CD14-positive monocyte (primary cell): ENCODE results near the gene M6PR. TPM values are rescaled to one million over a fixed set of nuclear protein-coding genes. Genes with fewer than 3 reads are reported as not detected.

Source experiments
- DNase-seq, 3 donors: peaks; one replicate each; pipeline ENCODE4 v3.0.0-alpha.2; 2011 to 2022
- H2AFZ ChIP-seq: 2 replicates; pipeline ENCODE4 v1.6.0; 2012; ENCODE audit warnings: mild to moderate bottlenecking, low read depth, low read length, inconsistent platforms; ENCODE audit not compliant: insufficient read depth, poor library complexity, severe bottlenecking
- H3K27ac ChIP-seq, 2 donors: 1 replicate in 1 of 2; 2 replicates in 1 of 2; pipeline ENCODE4 v1.5.1; 2012 to 2013; ENCODE audit warnings: low read length in 2 of 2, control low read depth in 1 of 2, inconsistent platforms in 1 of 2, low read depth in 1 of 2, mild to moderate bottlenecking in 1 of 2
- H3K27me3 ChIP-seq, 2 donors: one replicate each; pipeline versions ENCODE4 v1.6.0 to v1.6.1; 2011 to 2013; ENCODE audit warnings: low read length in 2 of 2; ENCODE audit not compliant: control insufficient read depth in 2 of 2, insufficient read depth in 2 of 2
- H3K36me3 ChIP-seq, 2 donors: replicated peaks in 1 of 2; 1 replicate in 1 of 2; 2 replicates in 1 of 2; pipeline versions ENCODE4 v1.5.1 to v1.6.1; 2012 to 2013; ENCODE audit warnings: low read length in 2 of 2, control low read depth in 1 of 2, inconsistent platforms in 1 of 2, mild to moderate bottlenecking in 1 of 2; ENCODE audit not compliant: insufficient read depth in 2 of 2, control insufficient read depth in 1 of 2
- H3K4me1 ChIP-seq, 2 donors: 1 replicate in 1 of 2; 2 replicates in 1 of 2; pipeline versions ENCODE4 v1.5.1 to v1.6.1; 2012 to 2013; ENCODE audit warnings: low read length in 2 of 2, control low read depth in 1 of 2, inconsistent platforms in 1 of 2, mild to moderate bottlenecking in 1 of 2, moderate library complexity in 1 of 2; ENCODE audit not compliant: insufficient read depth in 2 of 2, control insufficient read depth in 1 of 2
- H3K4me2 ChIP-seq: replicated peaks from 2 replicates; pipeline ENCODE3; 2012; ENCODE audit warnings: low read length, moderate library complexity, mild to moderate bottlenecking; ENCODE audit not compliant: poor library complexity, severe bottlenecking; ENCODE audit errors: extremely low read depth
- H3K4me3 ChIP-seq, 3 experiments: fragments of 200-600 bp in 1 of 3; sonication (generic) in 1 of 3; replicated peaks in 1 of 3; 1 replicate in 2 of 3; 2 replicates in 1 of 3; pipeline ENCODE4 v1.5.1; 2011 to 2013; ENCODE audit warnings: low read length in 3 of 3, mild to moderate bottlenecking in 3 of 3, control low read depth in 2 of 3, low read depth in 2 of 3, inconsistent platforms in 1 of 3, moderate library complexity in 1 of 3
- H3K79me2 ChIP-seq: 2 replicates; pipeline ENCODE4 v1.6.0; 2012; ENCODE audit warnings: mild to moderate bottlenecking, control low read depth, inconsistent platforms, low read length, moderate library complexity; ENCODE audit not compliant: insufficient read depth
- H3K9ac ChIP-seq: 2 replicates; pipeline ENCODE4 v1.6.0; 2017; ENCODE audit warnings: low read length, mild to moderate bottlenecking; ENCODE audit not compliant: insufficient read depth, poor library complexity, severe bottlenecking
- H3K9me3 ChIP-seq, 2 donors: replicated peaks in 1 of 2; 1 replicate in 1 of 2; 2 replicates in 1 of 2; pipeline versions ENCODE4 v1.5.1 to v1.6.1; 2012 to 2013; ENCODE audit warnings: low read length in 2 of 2, control low read depth in 1 of 2; ENCODE audit not compliant: control insufficient read depth in 1 of 2, insufficient read depth in 1 of 2
- H4K20me1 ChIP-seq: 2 replicates; pipeline ENCODE4 v1.6.0; 2012; ENCODE audit warnings: mild to moderate bottlenecking, low read length, control low read depth, moderate library complexity; ENCODE audit not compliant: insufficient read depth
- H3K27ac Mint-ChIP-seq, 7 donors: one replicate each; pipeline ENCODE4 v1.8.0; 2020; ENCODE audit warnings: mild to moderate bottlenecking in 7 of 7, mixed read lengths in 7 of 7, moderate library complexity in 6 of 7, inconsistent platforms in 2 of 7
- H3K27me3 Mint-ChIP-seq, 3 donors: one replicate each; pipeline ENCODE4 v1.8.0; 2021 to 2022; ENCODE audit warnings: low read depth in 3 of 3, mild to moderate bottlenecking in 3 of 3, mixed read lengths in 3 of 3, moderate library complexity in 3 of 3, inconsistent platforms in 1 of 3
- H3K36me3 Mint-ChIP-seq, 2 donors: one replicate each; pipeline ENCODE4 v1.8.0; 2020; ENCODE audit warnings: mixed read lengths in 2 of 2, inconsistent platforms in 1 of 2, mild to moderate bottlenecking in 1 of 2
- H3K4me1 Mint-ChIP-seq: one replicate; pipeline ENCODE4 v1.8.0; 2020; ENCODE audit warnings: mild to moderate bottlenecking, mixed read lengths
- H3K4me3 Mint-ChIP-seq, 2 donors: one replicate each; pipeline ENCODE4 v1.8.0; 2020; ENCODE audit warnings: mild to moderate bottlenecking in 2 of 2, mixed read lengths in 2 of 2, moderate library complexity in 1 of 2
- H3K9me3 Mint-ChIP-seq, 7 donors: one replicate each; pipeline ENCODE4 v1.8.0; 2020 to 2022; ENCODE audit warnings: mixed read lengths in 7 of 7, mild to moderate bottlenecking in 6 of 7, moderate library complexity in 6 of 7, inconsistent platforms in 2 of 7
- CTCF ChIP-seq: fragments of 200-600 bp; IDR thresholded peaks from one replicate; pipeline ENCODE4 v1.8.0; 2022; ENCODE audit warnings: antibody characterized with exemption, mild to moderate bottlenecking
- WGBS: methylation state at CpG from one replicate; pipeline ENCODE4 v1.1.5; 2013; ENCODE audit warnings: missing lambda C conversion rate; ENCODE audit not compliant: insufficient coverage; 5-methylcytosine and 5-hydroxymethylcytosine counted together
- intact Hi-C, 2 donors: fragments of 100-400 bp; cut with micrococcal nuclease; formaldehyde crosslinking; loops; one replicate each; pipeline versions ENCODE4 v1.15.0 to v1.15.1; 2023
- polyA plus RNA-seq, 3 donors: library from polyadenylated mRNA; depleted of rRNA in 1 of 3; unstranded in 2 of 3; stranded (reverse) in 1 of 3; fragments of 300-500 nt in 2 of 3; fragments of >200 nt in 1 of 3; fragmentation: Illumina TruSeq in 2 of 3; gene quantifications; 1 replicate in 2 of 3; 2 replicates in 1 of 3; pipeline ENCODE4 v1.2.3, GENCODE V29; 2012 to 2021

The M6PR gene
- polyA plus RNA-seq, 3 donors, result 158 to 285 (median 268) TPM

DNA sequence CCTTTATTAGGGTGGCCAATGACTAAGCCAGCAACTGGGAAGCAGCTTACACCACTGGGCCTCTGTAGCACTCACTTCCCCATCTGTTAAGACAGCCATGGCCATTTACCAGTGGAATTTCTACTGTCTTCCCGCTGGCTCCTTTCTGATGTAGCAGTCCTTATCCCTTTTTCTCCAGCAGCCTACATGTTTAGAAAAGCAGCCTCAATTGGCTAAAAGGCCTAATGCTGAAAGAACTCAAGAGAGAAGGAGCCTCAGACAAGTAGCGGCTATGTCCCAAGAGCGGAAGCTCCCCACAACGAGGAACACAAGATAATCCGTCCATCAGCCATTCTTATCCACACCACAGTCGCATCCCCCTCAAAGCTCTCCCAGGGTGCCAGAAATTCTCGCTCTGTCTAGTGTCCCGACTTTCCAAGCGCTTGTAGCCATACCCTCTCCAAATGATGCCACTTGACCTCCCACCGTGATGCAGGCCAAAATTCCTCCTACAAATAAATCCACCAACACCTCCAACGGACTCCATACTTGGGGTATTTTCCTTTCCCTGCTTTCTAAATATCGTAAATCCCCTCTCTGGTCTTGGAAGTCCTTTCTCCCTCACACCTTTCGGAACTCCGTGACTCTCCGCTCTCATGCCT lies 624 bp downstream of the M6PR start:
- peaks cover 0 to 4% of the 10 kb centered on the region in 2 donors for H3K9me3 ChIP-seq
- H3K4me1 ChIP-seq, result peaks cover 25 to 41% of the 10 kb centered on the region in 2 donors
- no peak for TF ChIP-seq CTCF
- H3K4me3 ChIP-seq, result peak overlapping the region; percentile 82 to 97 (median 93)
- peaks cover 47% of the 10 kb centered on the region for H4K20me1 ChIP-seq
- Mint-ChIP-seq H3K4me1 (peaks cover 40% of the 10 kb centered on the region), H3K27me3 (peaks cover 0 to 4% (median 0%) of the 10 kb centered on the region in 3 donors), H3K9me3 (peaks cover 0 to 11% (median 6%) of the 10 kb centered on the region in 7 donors), H3K27ac (peak overlapping the region; percentile 95 to 100 (median 99)), H3K4me3 (peak overlapping the region; percentile 98), H3K36me3 (peaks cover 30 to 41% of the 10 kb centered on the region in 2 donors)
- H3K27me3 ChIP-seq, result no peaks in the 10 kb centered on the region
- DNase-seq, result peak; percentile 68 to 87 (median 82)
- 0% methylated on average over 15 of the region's 15 CpGs for WGBS
- peaks cover 59% of the 10 kb centered on the region for H3K79me2 ChIP-seq
- intact Hi-C loops, result no loop called here
- H3K4me2 ChIP-seq, result peak overlapping the region; percentile 87
- H3K27ac ChIP-seq, result peak overlapping the region; percentile 98 to 99
- peak overlapping the region; percentile 82 for H2AFZ ChIP-seq
- peaks cover 23 to 37% of the 10 kb centered on the region in 2 donors for H3K36me3 ChIP-seq
- H3K9ac ChIP-seq, result peak overlapping the region; percentile 96

- peaks cover 40% of the 10 kb centered on the region for H3K4me1 Mint-ChIP-seq
- peaks cover 38 to 42% of the 10 kb centered on the region in 2 donors for H3K36me3 Mint-ChIP-seq
- Histone ChIP-seq H3K79me2 (peaks cover 59% of the 10 kb centered on the region), H4K20me1 (peaks cover 58% of the 10 kb centered on the region), H3K27ac (peak overlapping the region in 1 of 2 donors; percentile 99), H3K9me3 (no peaks in the 10 kb centered on the region), H3K9ac (no peak overlapping the region), H3K36me3 (peaks cover 32 to 48% of the 10 kb centered on the region in 2 donors), H3K27me3 (no peaks in the 10 kb centered on the region), H2AFZ (no peak overlapping the region), H3K4me2 (peak overlapping the region; percentile 87), H3K4me1 (peaks cover 25 to 41% of the 10 kb centered on the region in 2 donors), H3K4me3 (peak overlapping the region in 2 of 3 experiments; percentile 93 to 97)
- peaks cover 0 to 3% (median 0%) of the 10 kb centered on the region in 7 donors for H3K9me3 Mint-ChIP-seq
- H3K4me3 Mint-ChIP-seq, result peak overlapping the region in 1 of 2 donors; percentile 42
- no peak for TF ChIP-seq CTCF
- peaks cover 0 to 2% (median 0%) of the 10 kb centered on the region in 3 donors for H3K27me3 Mint-ChIP-seq
- H3K27ac Mint-ChIP-seq, result peak overlapping the region in 5 of 7 donors; percentile 40 to 95 (median 50)
- intact Hi-C loops, result no loop called here
- peak; percentile 5 to 45 (median 40) for DNase-seq
These were observed 1.7 kb downstream of the M6PR start for GRCh38 chr12:8947737-8948136.
